K562 (cell line): ENCODE measurements around the gene CHAMP1. TPM values are rescaled to one million over a fixed set of nuclear protein-coding genes. Genes with fewer than 3 reads are reported as not detected.
A peak's percentile ranks its signal among the peaks of the same experiment; 100 is the strongest.

Source experiments
- BRCA1 ChIP-seq, 2 experiments: fragments of 450-650 bp in 1 of 2; sonication (generic) in 1 of 2; formaldehyde crosslinking in 1 of 2; IDR thresholded peaks; 2 replicates each; pipeline versions ENCODE4 v1.5.0 to v1.6.1; 2017 to 2020; ENCODE audit warnings: mild to moderate bottlenecking in 1 of 2, missing genetic modification reagents in 1 of 2
- EP400 ChIP-seq: fragments of 450-650 bp; IDR thresholded peaks from 2 replicates; pipeline ENCODE4 v1.6.1; 2017; ENCODE audit warnings: antibody characterized with exemption, mild to moderate bottlenecking, moderate library complexity
- ETV5 ChIP-seq: sonication (generic); formaldehyde crosslinking; IDR thresholded peaks from 2 replicates; pipeline ENCODE4 v1.4.0; 2020; ENCODE audit warnings: low read depth, mild to moderate bottlenecking, missing genetic modification reagents
- HEY1 ChIP-seq: fragments of 250-450 bp; sonication (Bioruptor Pico); IDR thresholded peaks from 2 replicates; pipeline ENCODE4 v1.5.0; 2020; ENCODE audit warnings: mild to moderate bottlenecking, moderate library complexity, borderline replicate concordance
- MAZ ChIP-seq, 2 experiments: fragments of 450-650 bp in 1 of 2; sonication (generic) in 1 of 2; formaldehyde crosslinking; IDR thresholded peaks in 1 of 2; conservative IDR thresholded peaks in 1 of 2; 2 replicates each; pipeline versions ENCODE4 v1.4.0 to v1.5.0; 2020; ENCODE audit warnings: mild to moderate bottlenecking in 1 of 2, missing genetic modification reagents in 1 of 2
- RBM14 ChIP-seq: fragments of 200-400 bp; formaldehyde crosslinking; IDR thresholded peaks from 2 replicates; pipeline ENCODE4 v1.6.1; 2018; ENCODE audit warnings: low read depth, mild to moderate bottlenecking, low read length, moderate library complexity, borderline replicate concordance; ENCODE audit not compliant: insufficient read depth
- ZNF518B ChIP-seq: fragments of 250-450 bp; sonication (Bioruptor Pico); IDR thresholded peaks from 2 replicates; pipeline ENCODE4 v1.5.0; 2021; ENCODE audit warnings: mild to moderate bottlenecking, moderate library complexity
- ZNF778 ChIP-seq: fragments of 450-650 bp; formaldehyde crosslinking; IDR thresholded peaks from 2 replicates; pipeline ENCODE4 v1.4.0; 2020; ENCODE audit warnings: mild to moderate bottlenecking, moderate library complexity
- ZZZ3 ChIP-seq: fragments of 450-650 bp; IDR thresholded peaks from 2 replicates; pipeline ENCODE4 v1.6.1; 2016; ENCODE audit warnings: antibody characterized with exemption, mild to moderate bottlenecking, moderate library complexity
- polyA plus RNA-seq, 8 experiments: library from polyadenylated mRNA; depleted of rRNA in 4 of 8; stranded (reverse) in 5 of 8; unstranded in 3 of 8; fragments of >200 nt; fragmentation: Nextera tagmentation in 2 of 8; fragmentation: Illumina TruSeq in 1 of 8; extraction: Ambion mirVana in 2 of 8; extraction: Trizol in 1 of 8; gene quantifications; 2 replicates each; pipeline versions ENCODE4 v1.2.1 to v1.2.3, GENCODE V29; 2011 to 2014; ENCODE audit warnings: inconsistent platforms in 1 of 8, missing spikeins in 1 of 8
- total RNA-seq, 7 experiments: library from RNA; depleted of rRNA in 6 of 7; stranded (reverse); fragments of >200 nt in 6 of 7; fragmentation: Illumina TruSeq in 2 of 7; extraction: Trizol in 2 of 7; gene quantifications; 2 replicates each; pipeline versions ENCODE4 v1.2.1 to v1.2.3, GENCODE V29; 2011 to 2021; ENCODE audit warnings: low replicate concordance in 1 of 7
- TF ChIP-seq, protein P1 (sequence below), 2 experiments: fragments of 450-650 bp in 1 of 2; sonication (generic) in 1 of 2; formaldehyde crosslinking in 1 of 2; IDR thresholded peaks; 2 replicates each; pipeline versions ENCODE4 v1.7.1 to v1.9.0; 2016 to 2022; ENCODE audit warnings: inconsistent platforms in 1 of 2, mild to moderate bottlenecking in 1 of 2, missing genetic modification reagents in 1 of 2
- TF ChIP-seq, protein P2 (sequence below): fragments of 450-650 bp; formaldehyde crosslinking; IDR thresholded peaks from 2 replicates; pipeline ENCODE4 v1.4.0; 2022; ENCODE audit warnings: missing genetic modification characterization

Gene CHAMP1
- total and polyA plus RNA-seq, 9 of the 15 experiments (the other 6 are each of a cell fraction or from before 2014, with no cell fraction given): 0.70 to 40.6 (median 15.3) TPM

- TF ChIP-seq, protein P1, sequence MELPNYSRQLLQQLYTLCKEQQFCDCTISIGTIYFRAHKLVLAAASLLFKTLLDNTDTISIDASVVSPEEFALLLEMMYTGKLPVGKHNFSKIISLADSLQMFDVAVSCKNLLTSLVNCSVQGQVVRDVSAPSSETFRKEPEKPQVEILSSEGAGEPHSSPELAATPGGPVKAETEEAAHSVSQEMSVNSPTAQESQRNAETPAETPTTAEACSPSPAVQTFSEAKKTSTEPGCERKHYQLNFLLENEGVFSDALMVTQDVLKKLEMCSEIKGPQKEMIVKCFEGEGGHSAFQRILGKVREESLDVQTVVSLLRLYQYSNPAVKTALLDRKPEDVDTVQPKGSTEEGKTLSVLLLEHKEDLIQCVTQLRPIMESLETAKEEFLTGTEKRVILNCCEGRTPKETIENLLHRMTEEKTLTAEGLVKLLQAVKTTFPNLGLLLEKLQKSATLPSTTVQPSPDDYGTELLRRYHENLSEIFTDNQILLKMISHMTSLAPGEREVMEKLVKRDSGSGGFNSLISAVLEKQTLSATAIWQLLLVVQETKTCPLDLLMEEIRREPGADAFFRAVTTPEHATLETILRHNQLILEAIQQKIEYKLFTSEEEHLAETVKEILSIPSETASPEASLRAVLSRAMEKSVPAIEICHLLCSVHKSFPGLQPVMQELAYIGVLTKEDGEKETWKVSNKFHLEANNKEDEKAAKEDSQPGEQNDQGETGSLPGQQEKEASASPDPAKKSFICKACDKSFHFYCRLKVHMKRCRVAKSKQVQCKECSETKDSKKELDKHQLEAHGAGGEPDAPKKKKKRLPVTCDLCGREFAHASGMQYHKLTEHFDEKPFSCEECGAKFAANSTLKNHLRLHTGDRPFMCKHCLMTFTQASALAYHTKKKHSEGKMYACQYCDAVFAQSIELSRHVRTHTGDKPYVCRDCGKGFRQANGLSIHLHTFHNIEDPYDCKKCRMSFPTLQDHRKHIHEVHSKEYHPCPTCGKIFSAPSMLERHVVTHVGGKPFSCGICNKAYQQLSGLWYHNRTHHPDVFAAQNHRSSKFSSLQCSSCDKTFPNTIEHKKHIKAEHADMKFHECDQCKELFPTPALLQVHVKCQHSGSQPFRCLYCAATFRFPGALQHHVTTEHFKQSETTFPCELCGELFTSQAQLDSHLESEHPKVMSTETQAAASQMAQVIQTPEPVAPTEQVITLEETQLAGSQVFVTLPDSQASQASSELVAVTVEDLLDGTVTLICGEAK (IDR thresholded peaks at IDR 0.05): peak; percentile 80
- TF ChIP-seq, protein P1 (CRISPR knock-in tag; IDR thresholded peaks at IDR 0.05): no peak
- TF ChIP-seq HEY1: no peak
- no peak; the same call in 1 of the 2 replicates for TF ChIP-seq EP400
- no peak for TF ChIP-seq ZNF778 (CRISPR knock-in tag)
- TF ChIP-seq, protein P2, sequence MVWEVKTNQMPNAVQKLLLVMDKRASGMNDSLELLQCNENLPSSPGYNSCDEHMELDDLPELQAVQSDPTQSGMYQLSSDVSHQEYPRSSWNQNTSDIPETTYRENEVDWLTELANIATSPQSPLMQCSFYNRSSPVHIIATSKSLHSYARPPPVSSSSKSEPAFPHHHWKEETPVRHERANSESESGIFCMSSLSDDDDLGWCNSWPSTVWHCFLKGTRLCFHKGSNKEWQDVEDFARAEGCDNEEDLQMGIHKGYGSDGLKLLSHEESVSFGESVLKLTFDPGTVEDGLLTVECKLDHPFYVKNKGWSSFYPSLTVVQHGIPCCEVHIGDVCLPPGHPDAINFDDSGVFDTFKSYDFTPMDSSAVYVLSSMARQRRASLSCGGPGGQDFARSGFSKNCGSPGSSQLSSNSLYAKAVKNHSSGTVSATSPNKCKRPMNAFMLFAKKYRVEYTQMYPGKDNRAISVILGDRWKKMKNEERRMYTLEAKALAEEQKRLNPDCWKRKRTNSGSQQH (CRISPR knock-in tag): no peak
- no peak for TF ChIP-seq BRCA1 (IDR thresholded peaks at IDR 0.05)
- no peak for TF ChIP-seq BRCA1 (CRISPR knock-in tag; IDR thresholded peaks at IDR 0.05)
- TF ChIP-seq ZNF518B (CRISPR knock-in tag): no peak
- TF ChIP-seq MAZ (CRISPR knock-in tag; conservative IDR thresholded peaks at IDR 0.05 in 1 of 2, IDR thresholded peaks at IDR 0.05 in 1 of 2): peak; percentile 76 to 85
- TF ChIP-seq RBM14: no peak
- no peak for TF ChIP-seq ZZZ3
- TF ChIP-seq ETV5 (CRISPR knock-in tag): peak; percentile 95
These were observed at the start of gene CHAMP1 (continued) for GRCh38 chr13:114314074-114314912.
